Skin of body (tissue), 2 donors: ENCODE measurements around the gene SLIT1. TPM values are rescaled to one million over a fixed set of nuclear protein-coding genes. Genes with fewer than 3 reads are reported as not detected.

Experiments
- DNase-seq: peaks from one replicate; lab custom pipeline; 2025; lab: John Stamatoyannopoulos, UW
- total RNA-seq: library from RNA; depleted of rRNA; stranded (reverse); fragments of >200 nt; gene quantifications from one replicate; pipeline ENCODE4 v1.2.3, GENCODE V29; 2014

The SLIT1 gene
- total RNA-seq, 1 donor from 2014 or later = 0.59 TPM

DNA sequence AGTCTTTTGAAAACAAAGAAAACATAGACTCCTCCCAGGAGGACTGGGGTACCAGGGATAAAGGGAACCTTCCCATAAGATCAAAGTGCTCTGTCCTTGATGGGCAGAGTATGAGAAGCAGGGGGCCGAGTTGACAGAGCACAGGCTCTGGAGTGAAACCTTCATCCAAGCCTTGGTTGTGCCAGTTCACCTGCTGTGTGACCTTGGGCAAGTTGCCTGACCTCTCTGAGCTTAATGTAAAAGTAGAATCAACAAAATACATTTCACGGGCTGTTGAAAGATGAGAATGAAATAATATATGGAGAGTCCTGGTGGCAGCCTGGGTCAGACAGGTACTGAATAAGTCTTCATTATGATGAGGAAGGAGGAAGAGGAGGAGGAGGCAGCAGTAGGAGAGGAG lies 69.9 kb downstream of the SLIT1 start:
- DNase-seq = no peak

- no peak for DNase-seq
Observed at GRCh38 chr10:97111615-97112014, 74.1 kb downstream of the SLIT1 start.

GRCh38 chr10:97109547-97109946 lies 76.2 kb downstream of the SLIT1 start:
- no peak for DNase-seq

- DNase-seq = no peak
Observed at GRCh38 chr10:97107551-97107950, 78.2 kb downstream of the SLIT1 start.

- DNase-seq = no peak
Observed at GRCh38 chr10:97106207-97106606, 79.6 kb downstream of the SLIT1 start.

GRCh38 chr10:97105303-97105702 lies 80.5 kb downstream of the SLIT1 start:
- no peak for DNase-seq

DNA sequence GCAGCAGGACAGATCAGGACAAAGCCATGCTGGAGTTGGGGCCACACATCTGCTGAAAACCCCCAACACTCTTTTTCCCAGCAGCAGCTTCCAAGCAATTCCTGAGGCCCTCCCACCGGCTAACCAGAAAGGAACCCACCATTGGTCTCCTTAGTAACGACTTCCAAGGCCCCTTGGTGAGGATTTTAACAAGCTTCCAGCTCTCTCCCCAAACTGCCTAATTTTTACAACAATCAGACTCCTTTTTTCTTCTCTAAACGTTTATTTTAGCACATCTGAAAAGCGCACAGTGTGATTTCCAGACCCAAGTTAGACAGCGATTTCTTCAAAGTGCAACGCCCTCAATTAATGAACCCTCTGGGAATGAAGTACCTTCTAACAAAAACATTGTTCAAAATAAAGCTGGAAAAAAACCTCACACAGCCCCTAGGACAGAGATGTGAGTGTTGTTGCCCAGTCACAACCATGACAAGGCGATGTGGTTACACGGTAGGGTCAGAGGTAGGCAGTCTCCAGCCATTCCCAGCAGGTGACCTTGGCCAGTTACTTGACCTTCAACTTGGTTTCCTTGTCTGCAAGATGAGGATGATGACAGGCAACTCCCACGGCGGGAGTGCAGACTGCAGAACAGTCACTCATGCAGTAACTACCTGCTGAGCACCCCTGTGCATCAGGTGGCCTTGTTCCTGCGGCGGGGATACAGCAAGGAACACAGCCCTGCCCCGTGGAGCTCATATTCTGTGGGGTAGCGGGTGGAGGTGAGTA lies 82.3 kb downstream of the SLIT1 start:
- DNase-seq = no peak

DNA sequence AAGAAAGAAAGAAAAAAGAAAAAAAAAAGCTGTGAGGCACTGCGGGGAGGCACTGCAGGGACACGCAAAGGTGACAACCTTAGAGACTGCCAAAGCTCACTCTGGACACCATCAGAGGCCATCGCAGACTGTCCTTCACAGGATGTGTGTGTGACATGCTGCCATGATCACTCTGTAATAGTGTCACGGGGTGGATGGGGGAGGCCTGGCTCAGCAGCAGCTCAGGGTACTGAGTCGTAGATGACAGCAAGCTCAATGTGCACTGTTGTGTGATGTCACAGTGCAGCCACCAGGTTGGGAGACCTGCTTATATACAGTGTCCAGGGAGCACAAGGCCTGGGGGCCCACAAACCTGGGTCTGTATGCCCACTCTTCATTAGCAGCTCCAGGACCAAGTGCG lies 83.3 kb downstream of the SLIT1 start:
- no peak for DNase-seq

DNA sequence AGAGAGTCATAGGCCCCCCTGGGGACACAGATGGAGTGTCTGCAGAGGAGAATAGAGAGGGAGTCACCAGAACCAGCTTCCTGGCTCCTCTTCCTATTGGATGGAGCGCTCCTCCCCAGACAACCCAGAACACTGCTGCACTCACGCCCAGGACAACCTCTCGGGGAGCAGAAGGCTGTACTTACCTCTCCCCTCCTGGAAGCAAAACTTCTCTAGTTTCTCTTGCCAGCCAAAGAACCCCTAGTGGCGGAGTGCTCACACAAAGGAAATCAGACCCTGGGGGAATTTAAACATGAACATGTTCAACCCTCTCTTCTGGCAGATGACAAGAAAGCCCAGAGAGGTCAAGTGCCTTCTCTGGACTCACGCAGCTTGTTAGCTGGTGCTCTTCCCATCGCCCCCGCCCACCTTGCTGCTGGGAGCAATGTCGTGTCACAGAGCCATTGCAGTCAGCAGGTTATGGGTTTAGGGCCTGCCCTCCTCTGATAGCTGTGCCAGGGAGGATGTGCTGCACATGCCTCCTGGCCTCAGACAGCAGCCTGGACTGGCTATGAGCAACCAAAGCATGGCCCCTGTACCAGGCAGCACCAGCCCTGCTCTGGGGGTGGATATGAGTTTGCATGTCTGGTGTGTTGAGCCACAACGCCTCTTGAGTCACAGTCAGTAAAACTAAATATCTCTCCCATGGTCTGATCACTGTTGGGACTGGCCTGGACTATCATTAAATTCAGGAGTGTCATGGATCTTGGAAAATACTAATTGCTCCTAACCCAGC lies 84.4 kb downstream of the SLIT1 start:
- no peak for DNase-seq

DNA sequence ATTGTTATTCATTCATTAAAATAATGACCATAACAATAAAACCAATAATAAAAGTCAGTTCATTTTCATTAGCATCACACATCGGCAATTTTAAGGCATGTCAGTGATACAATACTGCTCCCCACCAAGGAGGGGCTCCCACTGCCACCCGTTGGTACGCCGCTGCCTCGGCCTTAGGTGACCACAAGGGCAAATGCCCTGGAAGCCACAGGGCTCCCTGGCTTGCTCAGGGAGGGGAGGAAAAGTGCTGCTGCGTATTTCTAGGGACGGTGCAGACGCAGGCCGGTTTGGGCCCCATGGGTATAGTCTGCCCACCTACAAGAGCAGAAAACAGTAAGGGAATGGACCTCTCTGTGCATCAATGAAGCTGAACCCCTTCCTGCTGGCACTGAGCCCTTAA lies 85.1 kb downstream of the SLIT1 start:
- DNase-seq = no peak

GRCh38 chr10:97099868-97100267 lies 85.9 kb downstream of the SLIT1 start:
- DNase-seq = no peak

DNA sequence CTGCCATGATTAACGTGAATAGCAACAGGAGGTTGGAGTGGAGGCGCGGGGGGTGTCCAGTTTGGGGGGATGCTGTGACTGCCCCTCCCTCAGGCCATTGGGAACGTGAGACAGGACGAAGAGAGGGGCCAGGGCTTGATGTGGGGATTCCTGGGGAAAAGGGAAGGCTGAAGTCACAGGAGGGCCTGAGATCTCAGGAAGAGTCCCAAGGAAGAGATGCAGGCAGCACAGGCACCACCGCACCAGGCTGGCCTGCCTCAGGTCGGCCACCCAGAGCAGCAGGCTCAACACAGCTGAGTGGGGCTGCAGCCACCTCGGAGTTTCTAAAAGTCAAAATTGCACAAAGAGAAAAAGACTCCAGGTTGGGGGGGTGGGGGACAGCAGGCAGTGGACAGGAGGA lies 86.7 kb downstream of the SLIT1 start:
- DNase-seq = no peak

GRCh38 chr10:97097084-97097433 lies 88.7 kb downstream of the SLIT1 start:
- DNase-seq = no peak

DNA sequence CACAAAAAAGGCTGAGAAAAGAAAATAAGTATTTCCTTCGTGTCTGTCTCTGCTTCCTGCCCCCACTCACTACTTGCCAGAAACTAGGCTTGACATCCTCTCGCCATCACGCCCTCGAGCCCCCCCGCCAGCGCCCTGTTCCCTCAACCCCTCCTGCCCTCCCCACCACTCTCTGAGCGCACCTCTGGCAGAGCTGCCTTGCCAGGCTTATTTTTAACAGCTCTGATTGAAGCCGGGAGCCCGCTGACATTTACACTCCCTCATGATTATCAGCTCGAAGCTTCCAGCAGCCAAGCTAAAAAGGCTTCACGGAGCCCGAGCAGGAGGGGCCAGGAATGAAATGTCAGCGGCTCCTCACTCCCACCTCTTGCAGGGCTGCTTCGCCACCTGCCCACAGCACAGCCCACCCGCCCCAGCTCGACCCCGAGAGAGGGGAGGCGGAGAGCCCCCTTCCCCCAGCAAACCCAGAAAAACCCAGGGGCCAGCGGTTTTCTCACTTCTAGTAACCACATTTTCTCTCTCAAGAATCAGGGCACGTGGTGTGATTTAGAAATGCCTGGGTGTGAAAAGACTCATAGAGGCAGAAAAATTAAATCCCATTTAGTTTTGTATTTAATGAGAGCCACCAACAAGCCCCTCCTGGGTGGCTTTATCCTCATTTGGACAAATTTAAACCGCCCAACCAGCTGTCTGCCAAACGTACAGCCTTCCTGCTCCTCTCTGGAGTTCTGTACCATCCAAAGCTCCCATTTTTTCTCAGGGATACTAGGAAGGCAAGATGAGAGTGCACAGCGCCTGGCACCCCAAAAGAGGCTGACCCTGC lies 89.3 kb downstream of the SLIT1 start:
- no peak for DNase-seq

DNA sequence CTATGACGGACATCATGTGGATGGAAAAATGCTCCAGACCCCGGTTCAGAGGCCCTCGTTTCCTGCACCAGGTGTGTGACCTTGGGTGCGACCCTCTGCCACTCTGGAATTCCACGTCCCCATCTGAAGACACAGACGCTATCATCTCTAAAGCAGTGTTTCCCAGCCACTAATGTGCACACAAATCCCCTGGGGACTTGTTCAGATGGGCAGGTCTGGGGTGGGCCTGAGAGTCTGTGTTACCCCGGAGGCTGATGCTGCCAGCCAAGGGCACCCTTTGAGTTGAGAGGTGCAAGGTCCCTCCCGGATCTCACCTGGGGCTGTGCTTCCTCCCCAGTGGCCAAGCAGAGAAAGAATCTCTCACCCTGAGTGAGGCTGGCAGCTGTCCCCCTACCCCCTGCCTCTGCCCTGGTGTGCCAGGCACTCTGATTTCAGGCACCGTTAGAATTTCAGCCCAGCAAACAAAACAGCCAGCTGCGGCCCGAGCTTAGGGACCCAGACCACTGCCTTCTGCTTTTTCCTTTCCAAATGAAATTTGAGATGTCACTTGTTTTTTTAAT lies 90.0 kb downstream of the SLIT1 start:
- no peak for DNase-seq

DNA sequence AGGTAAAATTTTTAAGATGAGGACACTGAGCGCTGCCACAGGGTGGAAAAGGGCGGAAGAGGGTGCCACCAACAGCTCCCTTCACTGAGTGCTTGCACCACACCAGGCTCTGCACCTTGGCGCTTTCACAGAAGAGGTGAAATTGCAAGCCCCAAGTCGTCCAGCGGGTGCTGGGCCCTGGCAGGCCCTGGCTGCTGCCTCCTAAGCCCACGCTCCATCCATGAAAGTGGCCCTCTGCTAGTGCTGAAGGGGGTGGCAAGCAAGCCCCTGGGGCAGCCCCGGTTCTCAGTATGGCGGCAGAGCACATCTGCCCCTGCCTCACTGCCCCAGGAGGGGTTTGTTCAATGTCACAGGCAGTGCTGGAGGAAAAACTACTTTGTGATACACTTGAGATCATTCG lies 95.1 kb downstream of the SLIT1 start:
- DNase-seq = no peak

- DNase-seq = no peak
Observed at GRCh38 chr10:97090035-97090434, 95.7 kb downstream of the SLIT1 start.

GRCh38 chr10:97089209-97089870 lies 96.4 kb downstream of the SLIT1 start:
- no peak for DNase-seq

DNA sequence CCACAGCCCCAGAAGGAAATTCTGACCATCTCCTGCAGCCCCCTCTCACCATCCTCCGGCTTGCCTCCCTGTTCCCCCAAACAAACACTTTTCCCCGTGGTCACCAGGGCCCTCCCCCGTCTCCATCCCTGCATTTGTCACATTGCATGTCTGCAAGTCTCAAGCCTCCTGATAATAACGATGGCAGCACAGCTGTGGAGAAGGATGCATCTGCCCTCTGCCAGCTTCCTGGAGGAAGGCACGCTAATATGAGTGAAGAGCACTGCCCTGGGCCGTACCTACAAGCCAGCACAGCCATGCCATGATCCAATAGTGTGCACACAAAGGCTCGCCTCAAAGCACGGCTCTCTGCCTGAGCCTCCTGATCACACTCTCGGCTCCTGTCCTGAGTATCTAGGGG lies 98.5 kb downstream of the SLIT1 start:
- DNase-seq = no peak

DNA sequence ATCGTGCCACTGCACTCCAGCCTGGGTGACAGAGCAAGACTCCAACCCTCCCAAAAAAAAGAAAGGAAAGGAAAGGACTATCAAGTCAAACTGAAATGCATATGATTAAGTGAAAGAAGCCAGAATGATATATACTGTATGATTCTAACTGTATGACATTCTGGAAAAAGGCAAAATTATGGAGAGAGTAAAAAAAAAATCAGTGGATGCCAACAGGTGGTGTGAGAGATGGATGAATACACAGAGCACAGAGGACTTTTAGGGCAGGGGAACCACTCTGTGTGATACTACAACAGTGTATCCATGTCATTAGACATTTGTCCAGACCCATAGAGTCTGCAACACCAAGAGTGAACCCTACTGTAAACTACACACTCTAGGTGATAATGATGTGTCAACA lies 99.2 kb downstream of the SLIT1 start:
- DNase-seq = no peak

DNA sequence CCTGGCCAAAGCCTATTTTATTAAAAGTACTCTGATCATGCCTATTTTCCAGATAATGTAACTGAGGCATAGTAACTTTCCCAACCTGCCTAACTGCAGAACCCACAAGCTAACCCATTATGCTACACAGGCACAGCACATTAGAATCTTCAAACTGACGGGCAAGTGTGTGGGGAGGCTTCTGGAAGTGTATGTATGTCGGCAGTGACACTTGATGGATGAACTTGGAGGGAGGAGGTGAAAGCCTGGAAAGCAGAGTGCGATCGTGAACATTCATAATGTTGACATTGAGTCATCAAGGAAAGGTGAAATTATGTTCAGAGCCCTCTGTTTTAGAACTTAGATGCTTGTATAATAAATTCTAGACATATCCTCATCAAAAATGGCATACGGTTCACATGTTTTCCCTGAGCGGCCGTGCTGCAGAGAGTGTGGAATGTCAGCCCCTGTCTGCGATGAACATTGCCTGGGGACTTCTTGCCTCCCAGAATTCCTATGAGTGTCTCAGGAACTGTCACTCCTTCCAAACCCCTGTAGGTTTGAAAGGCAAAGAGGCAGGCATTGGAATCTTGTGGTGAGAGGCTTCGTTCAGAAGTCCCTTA lies 102.4 kb downstream of the SLIT1 start:
- DNase-seq = no peak
